HG03460 (cell line): ENCODE data around the gene PNKD.

Source experiments
- ATAC-seq: cut with Tn5 transposase; IDR thresholded peaks from one replicate; pipeline ENCODE4 v1.9.1; 2021; ENCODE audit not compliant: unreplicated experiment

The PNKD gene

GRCh38 chr2:218256612-218257350, 13.5 kb upstream of the PNKD start:
- ATAC-seq = no peak

- peak; percentile 69 for ATAC-seq
Measured at GRCh38 chr2:218257390-218257981, 12.8 kb upstream of the PNKD start.

GRCh38 chr2:218259099-218259961, 11.0 kb upstream of the PNKD start:
- no peak for ATAC-seq

GRCh38 chr2:218260166-218260565, 10.2 kb upstream of the PNKD start:
- ATAC-seq = no peak

GRCh38 chr2:218260742-218261422, 9.4 kb upstream of the PNKD start, which contains the start of gene GPBAR1:
Gene GPBAR1, plus strand, starts transcription at chr2:218261015. Its CDS starts 1,710 bp downstream, at chr2:218262725.
- ATAC-seq = no peak

GRCh38 chr2:218261423-218262236, 8.7 kb upstream of the PNKD start:
- no peak for ATAC-seq

GRCh38 chr2:218262237-218262600, 8.1 kb upstream of the PNKD start:
- ATAC-seq = no peak

- ATAC-seq = no peak
Measured at GRCh38 chr2:218262631-218263586, 7.4 kb upstream of the PNKD start.

- ATAC-seq = no peak
Measured at GRCh38 chr2:218263817-218264641, 6.3 kb upstream of the PNKD start.

- no peak for ATAC-seq
Measured at GRCh38 chr2:218264773-218265561, 5.4 kb upstream of the PNKD start.

GRCh38 chr2:218265626-218266025, 4.7 kb upstream of the PNKD start:
- no peak for ATAC-seq

GRCh38 chr2:218266316-218266979, 3.9 kb upstream of the PNKD start:
- no peak for ATAC-seq

- ATAC-seq = no peak
Measured at GRCh38 chr2:218267259-218267658, 3.1 kb upstream of the PNKD start.

GRCh38 chr2:218270721-218271486, 585 bp downstream of the PNKD start:
- no peak for ATAC-seq

- no peak for ATAC-seq
Measured at GRCh38 chr2:218271487-218271797, 1.1 kb downstream of the PNKD start.

GRCh38 chr2:218271865-218272530, 1.7 kb downstream of the PNKD start:
- no peak for ATAC-seq
